OCI-LY3 (cell line): Measurements from ENCODE around the gene FAM110A.

Experiments used
- EZH2phosphoT487 ChIP-seq: fragments of 200-600 bp; shearing (Covaris generic); IDR thresholded peaks from 2 replicates; pipeline ENCODE4 v1.6.1; 2018; ENCODE audit warnings: antibody characterized with exemption, mixed run types, low read depth
- TF ChIP-seq, protein P1 (sequence below): fragments of 200-600, 300-600 bp; sonication (generic); IDR thresholded peaks from 2 replicates; pipeline ENCODE4 v1.5.1; 2014; ENCODE audit warnings: antibody characterized with exemption, low read length, low read depth

DNA sequence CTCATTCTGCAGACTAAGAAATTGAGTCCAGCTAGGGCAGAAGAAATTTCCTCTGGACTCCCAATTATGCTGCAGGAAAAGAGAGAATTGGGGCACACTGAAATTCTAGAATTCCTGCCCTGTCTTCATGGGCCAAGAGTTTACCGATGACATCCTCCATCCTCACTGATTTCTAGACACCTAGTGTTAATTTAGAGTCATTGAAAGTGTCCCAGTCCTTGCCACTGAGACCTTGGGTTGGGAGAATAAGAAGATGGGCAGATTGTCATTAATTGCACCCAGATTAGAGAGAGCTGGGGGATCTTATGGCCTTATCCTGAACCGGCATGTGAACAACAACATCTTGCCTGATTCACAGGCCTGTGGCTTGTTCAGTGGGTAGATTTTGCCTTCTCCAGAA lies 53.6 kb downstream of the FAM110A start:
- TF ChIP-seq, protein P1, sequence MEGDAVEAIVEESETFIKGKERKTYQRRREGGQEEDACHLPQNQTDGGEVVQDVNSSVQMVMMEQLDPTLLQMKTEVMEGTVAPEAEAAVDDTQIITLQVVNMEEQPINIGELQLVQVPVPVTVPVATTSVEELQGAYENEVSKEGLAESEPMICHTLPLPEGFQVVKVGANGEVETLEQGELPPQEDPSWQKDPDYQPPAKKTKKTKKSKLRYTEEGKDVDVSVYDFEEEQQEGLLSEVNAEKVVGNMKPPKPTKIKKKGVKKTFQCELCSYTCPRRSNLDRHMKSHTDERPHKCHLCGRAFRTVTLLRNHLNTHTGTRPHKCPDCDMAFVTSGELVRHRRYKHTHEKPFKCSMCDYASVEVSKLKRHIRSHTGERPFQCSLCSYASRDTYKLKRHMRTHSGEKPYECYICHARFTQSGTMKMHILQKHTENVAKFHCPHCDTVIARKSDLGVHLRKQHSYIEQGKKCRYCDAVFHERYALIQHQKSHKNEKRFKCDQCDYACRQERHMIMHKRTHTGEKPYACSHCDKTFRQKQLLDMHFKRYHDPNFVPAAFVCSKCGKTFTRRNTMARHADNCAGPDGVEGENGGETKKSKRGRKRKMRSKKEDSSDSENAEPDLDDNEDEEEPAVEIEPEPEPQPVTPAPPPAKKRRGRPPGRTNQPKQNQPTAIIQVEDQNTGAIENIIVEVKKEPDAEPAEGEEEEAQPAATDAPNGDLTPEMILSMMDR = no peak
- no peak for TF ChIP-seq EZH2phosphoT487
